Esophagus mucosa (tissue), 1 donor: ENCODE measurements around the gene GBE1. TPM values are rescaled to one million over a fixed set of nuclear protein-coding genes. Genes with fewer than 3 reads are reported as not detected.
"Not testable (repeated sequence)": the region's sequence is repeated elsewhere in the genome, so short reads cannot be mapped to it uniquely, and the experiment has no call there.

Experiments
- ATAC-seq: fragments of 200-7000 bp; cut with Tn5 transposase; one replicate; pipeline ENCODE4 v1.9.1; 2020
- total RNA-seq: library from RNA; stranded (reverse); gene quantifications from one replicate; pipeline ENCODE4 v1.2.4, GENCODE V29; 2023
- donor health status: DM: yes; HTN: yes; CAD: no.

GBE1 gene
- 25.9 TPM for total RNA-seq

DNA sequence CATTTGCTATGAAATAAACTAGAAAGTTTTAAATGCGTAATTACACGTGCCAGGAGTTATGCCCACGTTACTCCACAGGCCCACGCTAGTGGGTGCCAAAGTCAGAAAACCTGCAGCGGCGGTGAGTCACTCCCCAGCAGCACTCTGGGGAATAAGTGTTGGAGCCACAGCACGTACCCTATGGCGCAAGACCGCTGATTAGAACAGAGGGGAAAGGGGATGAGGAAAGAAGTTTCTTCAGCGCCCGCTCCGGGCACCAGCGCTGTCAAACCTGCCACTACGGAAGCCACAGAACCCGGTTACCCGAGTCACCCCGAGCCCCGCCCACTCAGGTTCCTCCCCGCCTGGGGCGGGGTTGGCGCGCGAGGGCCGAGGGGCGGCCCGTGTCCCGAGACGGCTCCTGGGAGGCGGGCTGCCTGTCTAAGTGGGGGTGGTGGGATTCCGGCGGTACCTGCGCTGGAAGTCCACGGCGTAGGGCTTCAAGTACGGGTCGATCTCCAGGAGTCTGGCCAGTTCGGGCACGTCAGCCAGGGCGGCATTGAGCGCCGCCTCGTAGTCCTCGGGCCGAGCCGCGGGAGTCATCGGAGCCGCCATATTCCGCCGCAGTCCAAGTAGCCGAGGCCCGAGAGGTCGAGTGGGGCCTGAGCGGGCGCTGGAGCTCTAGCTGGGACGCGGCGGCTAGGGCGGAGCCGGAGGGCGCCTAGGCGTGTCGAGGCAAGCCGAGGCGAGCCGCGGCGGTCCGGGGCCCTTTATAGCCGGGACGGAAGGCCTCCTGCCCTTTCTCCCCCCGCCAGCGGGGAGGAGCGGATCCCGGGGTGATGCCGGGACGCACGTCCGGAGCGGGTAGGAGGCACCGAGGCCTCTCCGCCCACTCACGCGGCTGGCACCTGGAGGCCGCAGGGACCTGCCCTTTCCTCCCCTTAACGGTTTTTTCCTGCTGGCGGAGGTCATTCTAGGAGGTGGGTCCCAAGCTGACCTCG, at the start of gene GBE1:
Gene GBE1 (minus strand): TSS at position 722 of the 980 bp plus-strand sequence. CDS start 128 bp downstream, at position 594.
- ATAC-seq = peak; percentile 94

DNA sequence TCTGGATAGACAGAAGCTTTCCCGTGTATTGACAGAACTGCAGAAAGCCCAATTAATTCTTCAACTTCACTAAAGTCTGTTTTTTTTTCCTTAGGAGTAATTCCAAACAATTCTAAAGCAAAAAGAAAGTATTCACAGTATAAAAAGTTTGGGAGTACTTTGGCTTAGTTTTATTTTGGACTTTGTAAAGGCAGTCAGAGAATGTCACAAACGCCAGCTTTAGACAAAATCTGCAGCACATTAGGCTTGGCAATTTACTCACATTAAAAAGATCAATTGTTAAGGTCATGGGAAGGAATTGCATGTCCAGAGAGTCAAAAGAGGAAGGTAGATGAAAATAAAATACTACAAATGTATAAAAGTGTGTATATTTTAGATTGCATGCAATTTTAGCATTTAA, 47.5 kb upstream of the GBE1 start:
- ATAC-seq = no peak

DNA sequence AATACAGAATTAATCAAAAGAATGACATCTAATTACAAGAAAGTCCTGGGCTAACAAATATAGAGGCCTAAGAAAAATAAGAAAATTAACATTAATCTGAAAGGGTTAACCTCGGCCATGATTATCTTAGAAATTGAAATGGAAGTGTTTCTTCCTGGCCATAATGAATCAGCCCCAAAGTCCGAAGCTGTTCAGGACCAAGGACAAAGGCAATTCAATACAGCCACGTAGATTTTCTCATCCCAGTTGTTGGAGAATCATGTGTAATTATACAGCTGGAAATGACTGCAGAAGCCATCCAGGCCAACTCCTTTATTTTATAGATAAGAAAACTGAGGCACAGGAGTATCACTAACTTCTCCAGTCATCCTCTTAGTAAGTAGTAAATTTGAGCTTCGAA, 38.0 kb upstream of the GBE1 start:
- no peak for ATAC-seq

DNA sequence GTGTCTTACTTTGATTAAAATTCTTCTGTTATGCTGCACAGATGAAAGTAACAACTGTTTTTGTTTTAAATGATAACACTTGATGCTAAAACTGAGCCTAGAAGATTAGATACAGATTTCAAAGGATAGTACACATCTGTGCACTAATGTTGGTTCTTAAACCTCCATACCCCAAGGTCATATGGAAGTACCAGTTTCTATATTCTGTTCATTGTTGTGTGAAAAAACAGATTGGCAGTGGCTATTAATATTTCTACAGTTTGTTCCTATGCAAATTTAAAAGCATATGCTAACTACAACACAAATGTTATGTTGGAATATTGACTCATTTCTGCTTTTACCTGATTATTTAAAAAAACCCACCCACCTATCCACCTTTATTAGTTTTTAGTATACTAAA, 32.0 kb upstream of the GBE1 start:
- ATAC-seq = no peak

DNA sequence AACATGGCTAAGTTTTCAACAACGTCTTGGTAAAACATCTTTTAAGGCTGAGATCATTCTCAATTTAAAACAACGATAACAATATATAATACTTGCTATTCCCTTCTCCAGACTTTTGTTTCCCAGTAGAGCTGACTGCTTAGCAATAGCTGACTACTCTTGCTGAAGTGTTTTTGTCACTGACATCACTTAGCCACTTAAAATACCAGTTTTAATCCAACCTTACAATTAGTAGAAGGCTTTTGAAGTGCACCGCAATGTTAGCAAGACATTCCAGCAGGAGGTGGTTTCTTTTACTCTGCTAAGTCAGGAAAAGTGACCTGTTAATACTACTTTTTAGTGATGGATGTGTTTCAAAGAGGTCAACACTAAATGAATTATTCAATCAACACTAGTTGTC, 28.7 kb upstream of the GBE1 start:
- ATAC-seq = no peak

DNA sequence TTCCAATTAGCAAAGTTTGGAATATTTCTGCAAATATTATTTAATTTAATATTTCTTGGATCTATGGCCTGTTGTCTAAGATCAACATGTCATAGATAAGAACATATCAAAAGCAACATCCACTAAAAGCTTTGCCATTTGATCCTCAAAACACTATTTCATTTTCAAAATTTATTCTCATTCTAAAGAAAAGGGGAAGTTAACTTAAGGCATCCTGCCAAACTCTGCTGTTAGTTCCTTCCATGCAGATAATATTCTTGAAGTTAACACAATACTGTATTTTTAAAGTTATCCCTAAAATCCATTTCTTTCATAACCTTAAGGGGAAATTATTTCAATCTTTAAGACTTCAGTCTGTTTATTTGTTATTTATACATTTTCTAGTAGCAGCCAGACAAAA, 28.2 kb upstream of the GBE1 start:
- no peak for ATAC-seq

DNA sequence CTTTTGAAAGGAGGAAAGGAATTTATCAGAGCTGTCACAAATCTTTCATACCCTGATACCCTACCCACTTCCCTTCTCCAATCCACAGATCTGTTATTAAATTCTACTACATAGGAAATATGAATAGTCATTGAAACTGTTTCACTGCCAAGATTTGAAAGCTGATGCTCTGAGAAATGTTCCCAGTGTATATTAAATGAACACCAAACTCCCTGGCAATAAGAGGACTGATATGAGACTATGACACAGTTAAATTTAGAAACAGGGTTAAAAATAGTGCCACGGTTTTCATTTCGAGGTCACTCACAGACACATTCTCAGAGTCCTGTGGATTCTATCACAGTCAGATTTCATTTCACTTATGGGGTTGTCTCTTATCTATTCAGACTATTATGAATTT, 27.2 kb upstream of the GBE1 start:
- ATAC-seq = no peak

DNA sequence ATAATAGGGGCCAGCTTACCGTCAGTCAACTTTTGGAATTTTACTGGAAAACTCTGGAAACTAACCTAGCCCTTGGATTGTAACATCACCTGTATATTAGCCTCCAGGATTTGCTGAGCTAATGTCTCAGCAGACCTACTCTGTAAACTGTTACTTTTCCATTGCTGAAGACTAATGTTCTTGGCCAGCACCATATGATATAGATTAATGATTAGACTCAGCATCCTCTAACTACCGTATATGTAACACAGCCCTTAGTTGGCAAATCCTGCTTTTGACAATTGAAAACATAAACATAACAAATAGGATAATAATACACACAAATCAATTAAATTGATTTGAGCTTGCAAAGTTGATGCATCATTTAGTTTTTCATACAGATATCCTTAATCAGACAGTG, 26.6 kb upstream of the GBE1 start:
- ATAC-seq = no peak

DNA sequence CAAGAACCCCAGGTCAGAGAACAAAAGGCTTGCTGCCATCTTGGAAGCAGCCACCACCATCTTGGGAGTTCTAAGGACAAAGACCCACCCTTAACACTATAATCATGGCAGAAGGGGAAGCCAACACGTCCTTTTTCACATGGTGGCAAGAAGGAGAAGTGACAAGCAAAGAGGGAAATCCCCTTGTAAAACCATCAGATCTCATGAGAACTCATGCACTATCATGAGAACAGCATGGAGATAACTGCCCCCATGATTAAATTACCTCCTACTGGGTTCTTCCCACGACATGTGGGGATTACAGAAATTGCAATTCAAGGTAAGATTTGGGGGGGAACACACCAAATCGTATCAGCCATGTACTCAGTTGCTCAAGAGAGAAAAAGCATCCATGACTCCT, 21.1 kb upstream of the GBE1 start:
- ATAC-seq = no peak

DNA sequence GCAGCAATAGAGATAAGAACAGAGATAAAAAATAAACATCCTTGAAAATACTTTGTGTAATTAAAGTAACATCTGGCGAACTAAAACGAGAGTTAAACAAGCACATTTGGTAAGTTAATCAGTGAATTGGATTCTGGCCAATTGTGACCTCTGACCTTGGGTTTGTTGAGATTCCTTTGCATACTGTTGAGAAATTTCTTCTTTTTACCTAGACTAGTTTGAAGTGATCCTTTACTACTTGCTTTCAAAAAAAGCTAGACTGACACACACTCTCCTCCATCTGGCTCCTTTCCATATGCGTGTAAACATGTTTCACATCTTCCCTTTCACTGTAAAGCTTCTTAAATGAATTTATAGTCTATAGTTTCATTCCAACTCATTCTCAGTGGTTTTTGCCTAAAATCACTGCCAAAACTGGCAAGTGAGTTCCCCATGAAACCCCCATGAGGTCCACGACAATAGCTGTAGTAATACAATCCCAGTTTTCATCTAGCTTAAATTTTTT, 17.3 kb upstream of the GBE1 start:
- no peak for ATAC-seq

DNA sequence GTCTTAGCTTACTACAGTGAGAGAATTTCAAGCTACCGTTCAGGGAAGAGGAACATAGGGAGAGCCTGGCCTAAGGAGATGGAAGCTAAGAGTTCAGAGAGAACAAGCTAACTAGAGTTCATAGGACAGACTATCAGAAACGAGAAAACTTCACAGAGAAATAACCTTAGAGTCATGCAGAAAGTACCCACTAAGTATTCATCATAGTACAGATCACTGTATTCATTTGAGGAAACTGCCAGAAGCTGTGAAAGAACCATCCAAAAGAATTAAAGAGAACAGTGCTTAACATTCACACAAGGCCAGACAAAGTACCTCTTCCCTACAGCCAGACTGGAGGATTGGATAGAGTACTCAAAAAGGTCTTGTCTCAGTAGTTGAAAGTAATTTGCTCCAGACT, 15.2 kb upstream of the GBE1 start:
- ATAC-seq = no peak

DNA sequence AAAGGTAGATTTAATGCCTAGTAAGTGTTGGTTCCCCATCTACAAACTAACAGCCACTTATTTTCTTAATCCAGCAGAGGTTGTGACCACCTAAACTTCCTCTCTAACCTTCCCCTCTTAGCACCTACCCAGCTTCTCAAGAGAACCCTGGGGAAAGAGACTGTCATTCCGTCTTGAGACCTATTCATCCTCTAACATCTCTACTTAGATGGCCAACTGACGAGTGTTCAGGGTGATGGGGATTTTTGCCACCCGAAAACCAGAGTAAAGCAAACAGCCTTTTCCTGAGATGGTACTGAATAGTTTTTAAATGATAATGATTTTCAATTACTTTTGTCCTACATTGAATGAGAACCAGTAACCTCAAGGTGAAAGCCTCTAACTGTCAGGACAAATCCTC, 9.3 kb upstream of the GBE1 start:
- ATAC-seq = no peak

DNA sequence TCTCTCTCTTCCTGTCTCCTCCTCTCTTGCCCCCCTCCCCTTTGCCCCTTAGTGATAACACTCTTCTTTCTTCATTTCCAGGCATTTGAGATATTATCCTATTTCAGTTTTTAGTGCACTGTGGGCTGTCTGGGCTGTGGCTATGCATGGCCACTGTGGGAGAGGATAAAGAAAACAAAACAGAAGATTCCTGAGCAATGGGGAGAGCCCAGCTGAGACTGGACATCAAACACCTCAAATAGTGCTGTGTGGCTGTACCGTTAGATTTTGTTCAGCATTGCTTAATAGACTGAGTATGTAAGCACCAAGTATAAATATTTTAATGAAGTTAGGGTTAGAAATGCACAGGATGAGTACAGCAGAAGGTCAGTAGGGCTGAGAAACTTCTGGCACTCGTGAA, 7.9 kb upstream of the GBE1 start:
- ATAC-seq = no peak

DNA sequence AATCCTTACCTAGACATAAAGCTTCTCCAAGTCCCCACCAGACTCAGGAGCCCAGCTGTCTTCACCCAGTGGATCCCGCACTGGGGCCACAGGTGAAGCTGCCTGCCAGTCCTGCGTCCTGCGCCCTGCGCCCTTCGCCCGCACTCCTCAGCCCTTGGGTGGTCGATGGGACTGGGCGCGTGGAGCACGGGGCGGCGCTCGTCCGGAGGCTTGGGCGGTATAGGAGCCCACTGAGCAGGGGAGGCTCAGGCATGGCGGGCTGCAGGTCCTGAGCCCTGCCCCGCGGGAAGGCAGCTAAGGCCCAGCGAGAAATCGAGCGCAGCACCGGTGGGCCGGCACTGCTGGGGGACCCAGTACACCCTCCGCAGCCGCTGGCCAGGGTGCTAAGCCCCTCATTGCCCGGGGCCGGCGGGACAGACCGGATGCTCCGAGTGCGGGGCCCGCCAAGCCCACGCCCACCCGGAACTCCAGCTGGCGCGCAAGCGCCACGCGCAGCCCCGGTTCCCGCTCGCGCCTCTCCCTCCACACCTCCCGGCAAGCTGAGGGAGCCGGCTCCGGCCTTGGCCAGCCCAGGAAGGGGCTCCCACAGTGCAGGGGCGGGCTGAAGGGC, 5.9 kb upstream of the GBE1 start:
- not testable (repeated sequence) for ATAC-seq

DNA sequence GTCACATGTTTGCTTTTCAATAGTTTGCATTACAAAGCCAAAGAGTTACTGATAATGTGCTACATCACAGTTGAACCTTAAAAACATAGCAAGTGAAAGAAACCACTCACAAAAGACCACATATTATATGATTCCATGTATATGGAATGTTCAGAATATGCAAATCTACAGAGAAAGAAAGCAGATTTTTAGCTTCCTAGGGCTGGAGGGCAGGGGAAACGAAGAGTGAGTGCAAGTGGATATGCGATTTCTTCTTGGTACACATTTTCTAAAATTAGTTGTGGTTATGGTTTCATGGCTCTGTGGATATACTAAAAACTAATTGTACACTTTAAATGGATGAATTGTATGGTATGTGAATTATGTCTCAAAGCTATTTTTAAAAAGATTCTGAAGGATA, 4.0 kb upstream of the GBE1 start:
- ATAC-seq = no peak

DNA sequence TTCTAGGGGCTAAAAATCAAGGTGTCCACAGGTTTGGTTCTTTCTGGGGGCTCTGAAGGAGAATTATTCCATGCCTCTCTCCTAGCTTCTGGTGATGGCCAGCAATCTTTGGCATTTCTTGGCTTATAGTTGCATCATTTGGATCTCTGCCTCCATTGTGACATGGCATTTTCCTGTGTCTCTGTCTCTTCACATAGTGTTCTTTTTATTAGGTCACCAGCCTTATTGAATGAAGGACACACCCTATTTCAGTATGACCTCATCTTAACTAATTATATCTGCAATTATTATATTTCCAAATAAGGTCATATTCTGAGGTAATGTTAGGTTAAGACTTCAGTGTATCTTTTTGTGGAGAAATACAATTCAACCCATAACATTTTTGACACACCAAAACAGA, 3.2 kb upstream of the GBE1 start:
- ATAC-seq = no peak

DNA sequence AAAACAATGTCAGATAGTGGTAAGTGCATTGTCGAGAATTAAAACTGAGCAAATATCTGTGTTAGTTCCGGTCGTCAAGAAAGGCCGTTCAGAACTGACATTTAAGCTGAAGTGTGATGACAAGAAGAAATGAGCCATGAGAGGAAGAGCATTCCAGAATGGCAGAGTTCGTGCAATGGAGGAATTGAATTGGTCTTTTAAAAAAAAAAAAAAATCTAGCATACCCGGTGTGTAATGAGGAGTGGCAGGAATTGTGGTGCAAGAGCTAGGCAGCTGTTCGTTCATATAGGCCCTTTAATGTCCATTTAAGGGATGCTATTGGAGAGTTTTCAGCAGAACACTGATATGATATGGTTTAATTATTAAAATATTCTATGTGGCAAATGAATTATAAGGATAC, 2.6 kb upstream of the GBE1 start:
- ATAC-seq = no peak

DNA sequence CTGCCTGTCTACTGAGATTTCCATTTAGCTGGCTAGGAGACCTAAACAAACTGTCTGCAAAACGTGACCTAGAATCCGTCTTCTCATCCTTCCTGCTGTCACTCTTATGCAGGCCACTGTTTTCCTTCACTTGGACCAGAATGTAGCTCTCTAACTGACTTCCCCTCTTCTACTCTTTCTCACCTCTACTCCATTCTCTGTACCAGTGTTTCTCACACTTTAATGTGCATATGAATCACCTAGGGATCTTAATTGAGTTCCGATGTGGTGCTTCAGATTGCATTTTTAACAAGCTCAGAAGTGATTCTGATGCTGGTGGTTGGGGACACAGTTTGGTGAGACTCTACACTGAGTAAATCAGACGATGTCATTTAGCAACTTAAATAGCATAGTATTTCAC, 1.6 kb upstream of the GBE1 start:
- ATAC-seq = no peak

DNA sequence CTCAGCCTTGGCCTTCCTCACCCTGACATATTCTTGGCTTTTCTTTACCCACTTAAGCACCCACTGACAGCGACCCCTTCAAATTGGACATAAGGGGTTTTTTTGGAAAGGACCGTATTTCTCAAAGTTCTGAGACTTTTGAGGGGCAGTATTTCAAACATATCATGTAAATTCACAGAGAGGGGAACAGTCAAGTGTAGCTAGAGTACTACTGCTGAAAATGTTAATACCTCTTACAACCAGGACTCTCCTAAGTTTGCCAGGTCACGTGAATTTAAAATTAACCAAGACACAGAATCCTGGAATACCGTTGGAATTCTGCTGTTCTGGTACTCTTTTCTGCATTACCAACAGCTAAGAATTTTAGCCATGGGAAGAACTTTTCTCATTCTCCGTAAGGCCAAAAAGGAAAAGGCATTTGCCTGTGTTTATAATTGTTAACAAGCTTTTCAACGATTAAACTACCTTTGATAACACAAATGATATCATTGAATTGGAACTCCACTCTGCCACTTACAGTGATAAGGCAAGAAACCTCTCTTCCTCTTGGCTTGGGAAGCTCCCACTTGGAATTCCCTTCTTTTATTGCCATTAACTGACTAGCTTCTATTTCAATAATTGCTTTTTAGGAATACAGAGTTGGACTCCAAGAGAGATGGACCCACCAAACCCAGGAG, 597 bp upstream of the GBE1 start:
- ATAC-seq = no peak

DNA sequence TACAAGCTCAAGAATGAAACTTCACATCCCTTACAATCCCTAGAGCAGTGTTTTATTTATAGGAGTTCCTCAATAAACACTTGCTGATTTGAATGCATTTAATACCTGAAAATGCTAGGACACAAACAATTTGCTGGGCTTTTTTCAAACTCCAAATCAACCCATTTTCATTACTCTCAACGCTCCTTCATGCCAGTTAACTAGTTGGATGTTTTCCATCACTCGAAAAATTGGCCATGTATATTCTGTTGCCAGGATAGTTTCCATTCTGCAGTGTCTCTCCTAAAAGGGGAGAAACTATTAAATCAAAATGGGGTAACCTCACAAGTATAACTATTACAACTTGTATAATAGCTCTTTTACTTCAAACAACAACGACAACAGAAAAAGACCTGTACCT, 1.2 kb downstream of the GBE1 start:
- ATAC-seq = no peak

DNA sequence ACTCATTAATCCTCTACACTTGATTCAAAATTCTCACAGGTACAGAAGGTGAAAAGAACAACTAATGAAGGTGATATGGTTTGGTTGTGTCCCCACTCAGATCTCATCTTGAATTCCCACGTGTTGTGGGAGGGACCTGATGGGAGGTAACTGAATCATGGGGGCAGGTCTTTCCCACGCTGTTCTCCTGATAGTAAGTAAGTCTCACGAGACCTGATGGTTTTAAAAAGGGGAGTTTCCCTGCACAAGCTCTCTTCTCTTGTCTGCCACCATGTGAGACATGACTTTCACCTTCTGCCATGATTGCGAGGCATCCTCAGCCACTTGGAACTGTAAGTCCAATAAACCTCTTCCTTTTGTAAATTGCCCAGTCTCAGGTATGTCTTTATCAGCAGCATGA, 2.7 kb downstream of the GBE1 start:
- not testable (repeated sequence) for ATAC-seq

DNA sequence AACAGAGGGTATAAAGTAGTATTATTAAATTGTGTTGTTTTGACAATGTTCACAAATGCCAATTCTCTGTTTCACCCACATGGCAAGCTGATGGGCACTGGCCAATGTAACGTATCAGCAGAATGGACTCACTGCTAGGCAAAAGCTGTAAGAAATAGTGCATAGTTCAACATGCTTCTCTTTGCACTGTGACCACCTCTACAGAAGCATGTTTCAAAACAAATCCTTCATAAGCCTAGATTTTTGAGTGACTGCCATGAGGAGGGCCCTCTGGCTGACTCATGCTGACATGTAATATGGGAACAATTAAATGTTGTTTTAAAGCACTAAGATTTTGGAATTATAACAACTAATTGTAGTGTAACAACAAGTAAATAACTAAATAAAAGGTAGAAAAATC, 3.2 kb downstream of the GBE1 start:
- no peak for ATAC-seq

DNA sequence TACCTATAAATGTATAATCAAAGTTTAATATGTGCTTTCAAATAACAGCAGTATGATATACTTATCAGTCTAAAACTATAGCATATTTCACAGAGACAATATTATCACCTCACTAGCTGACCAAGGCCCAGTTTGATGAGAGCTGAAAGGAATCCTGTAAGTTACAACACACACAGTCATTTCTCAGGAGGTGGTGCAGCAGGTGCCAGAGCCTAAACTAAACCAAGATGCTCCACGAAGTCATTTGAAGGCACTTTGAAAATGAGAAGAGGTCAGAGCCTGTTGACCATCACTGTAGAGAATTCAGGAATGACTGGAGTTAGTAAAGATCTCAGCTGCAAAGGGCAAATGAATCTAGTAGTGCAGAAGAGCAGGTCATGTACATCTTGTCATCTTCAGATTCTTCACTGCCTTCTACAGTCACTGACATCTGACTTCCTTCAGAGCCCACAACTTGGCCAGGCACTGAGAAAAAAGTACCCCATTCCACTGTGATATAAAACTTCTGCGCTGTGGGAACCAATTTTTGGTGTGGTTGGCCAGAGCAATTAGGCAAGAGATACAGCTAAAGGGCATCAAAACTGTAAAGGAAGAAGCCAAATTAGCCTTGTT, 7.9 kb downstream of the GBE1 start:
- no peak for ATAC-seq
